ENCODE measurements around the gene CD74.

The CD74 gene

GRCh38 chr5:150396267-150396666 lies 16.4 kb downstream of the CD74 start:
- DNase-seq (ENCODE audit: low spot score) = no peak

- DNase-seq (ENCODE audit: low spot score) = no peak
Measured at GRCh38 chr5:150395688-150395975, 17.1 kb downstream of the CD74 start.

- DNase-seq (ENCODE audit: low spot score) = no peak
Measured at GRCh38 chr5:150394912-150395687, 17.6 kb downstream of the CD74 start.

GRCh38 chr5:150394131-150394530 lies 18.6 kb downstream of the CD74 start:
- DNase-seq (ENCODE audit: low spot score) = no peak

DNA sequence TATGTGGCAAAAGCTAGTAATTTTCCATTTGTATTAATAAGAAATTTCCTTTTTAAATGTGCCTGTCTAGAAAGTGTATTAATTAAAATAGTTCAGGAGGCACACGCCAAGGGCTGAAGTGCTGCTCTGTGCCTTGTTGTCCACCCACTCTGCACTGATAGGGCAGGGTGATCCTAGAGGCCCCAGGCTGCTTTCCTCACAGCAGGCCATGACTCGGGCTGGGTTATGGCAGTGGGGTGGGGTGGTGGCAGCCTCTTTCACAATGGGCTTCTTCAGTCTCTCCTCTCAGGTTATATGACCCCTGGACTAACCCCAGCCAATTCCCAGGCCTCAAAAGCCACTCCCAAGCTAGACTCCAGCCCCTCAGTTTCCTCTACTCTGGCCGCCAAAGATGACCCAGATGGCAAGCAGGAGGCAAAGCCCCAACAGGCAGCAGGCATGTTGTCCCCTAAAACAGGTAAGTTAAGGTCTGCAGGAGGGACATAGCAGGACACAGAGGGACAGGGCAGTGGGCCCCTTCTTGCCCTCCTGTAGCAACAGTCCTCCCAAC lies 19.5 kb downstream of the CD74 start:
- DNase-seq (ENCODE audit: low spot score) = no peak

DNA sequence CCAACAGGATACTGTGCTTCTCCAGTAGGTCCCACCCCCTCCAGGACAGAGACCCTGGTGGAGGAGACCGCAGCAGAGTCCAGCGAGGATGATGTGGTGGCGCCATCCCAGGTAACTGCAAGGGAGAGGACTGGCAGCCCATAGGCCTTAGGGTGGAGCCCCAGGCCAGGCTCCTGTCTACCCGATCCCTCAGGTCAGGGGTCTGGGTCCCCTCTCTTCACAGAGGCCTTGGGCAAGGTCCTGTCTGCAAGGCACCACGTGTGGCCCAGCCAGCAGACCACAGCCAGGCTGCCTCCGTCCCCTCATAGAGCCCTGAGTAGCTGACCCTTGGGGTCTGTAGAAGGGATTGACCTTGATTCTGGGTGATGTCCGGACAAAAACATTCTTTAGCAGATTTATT lies 20.0 kb downstream of the CD74 start:
- DNase-seq (ENCODE audit: low spot score) = no peak

DNA sequence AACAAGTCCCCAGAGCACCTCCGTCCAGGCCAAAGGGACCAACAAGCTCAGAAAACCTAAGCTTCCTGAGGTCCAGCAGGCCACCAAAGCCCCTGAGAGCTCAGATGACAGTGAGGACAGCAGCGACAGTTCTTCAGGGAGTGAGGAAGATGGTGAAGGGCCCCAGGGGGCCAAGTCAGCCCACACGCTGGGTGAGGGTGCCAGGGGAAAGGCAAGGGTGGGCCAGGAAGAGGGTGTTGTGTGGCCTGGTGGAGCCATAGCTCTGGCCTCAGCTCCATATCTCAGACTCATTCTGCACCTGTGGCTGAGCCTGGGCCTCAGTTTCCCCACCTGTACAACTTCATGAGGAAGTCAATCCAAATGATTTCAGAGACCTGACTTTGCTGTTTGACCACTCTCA lies 20.7 kb downstream of the CD74 start:
- DNase-seq (ENCODE audit: low spot score) = no peak

DNA sequence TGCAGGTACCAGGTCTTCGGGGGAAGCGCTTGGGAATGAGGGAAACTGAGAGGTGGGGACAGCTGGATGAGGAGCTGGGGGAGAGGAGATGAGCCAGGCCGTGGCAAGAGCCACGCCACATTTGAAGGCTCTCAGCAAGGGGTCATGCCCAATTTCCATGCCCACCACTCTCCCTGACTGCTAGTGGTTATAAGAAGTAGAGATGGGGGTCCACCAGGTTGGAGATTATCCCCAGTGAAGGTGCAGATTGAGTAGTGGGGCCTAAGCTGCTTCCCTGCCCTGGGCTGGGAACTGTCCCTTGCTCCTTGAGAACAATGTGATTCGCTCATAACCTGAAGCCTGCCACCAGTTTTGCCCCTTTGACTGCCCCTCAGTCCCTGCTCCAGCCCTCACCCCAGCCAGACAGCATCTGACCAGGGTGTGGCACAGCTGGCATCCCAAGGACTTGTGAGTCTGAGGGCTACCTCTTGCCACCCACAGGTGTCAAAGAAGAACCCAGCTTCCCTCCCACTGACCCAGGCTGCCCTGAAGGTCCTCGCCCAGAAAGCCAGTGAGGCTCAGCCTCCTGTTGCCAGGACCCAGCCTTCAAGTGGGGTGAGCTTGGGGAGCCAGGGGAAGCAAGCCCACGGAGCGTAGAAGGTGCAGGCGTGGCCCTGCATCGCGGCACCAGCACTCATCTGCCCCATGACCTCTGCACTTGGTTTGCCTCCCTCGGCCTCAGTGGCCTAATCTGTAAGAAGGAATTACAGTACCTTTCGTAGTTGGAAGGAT lies 21.5 kb downstream of the CD74 start:
- DNase-seq (ENCODE audit: low spot score) = no peak

DNA sequence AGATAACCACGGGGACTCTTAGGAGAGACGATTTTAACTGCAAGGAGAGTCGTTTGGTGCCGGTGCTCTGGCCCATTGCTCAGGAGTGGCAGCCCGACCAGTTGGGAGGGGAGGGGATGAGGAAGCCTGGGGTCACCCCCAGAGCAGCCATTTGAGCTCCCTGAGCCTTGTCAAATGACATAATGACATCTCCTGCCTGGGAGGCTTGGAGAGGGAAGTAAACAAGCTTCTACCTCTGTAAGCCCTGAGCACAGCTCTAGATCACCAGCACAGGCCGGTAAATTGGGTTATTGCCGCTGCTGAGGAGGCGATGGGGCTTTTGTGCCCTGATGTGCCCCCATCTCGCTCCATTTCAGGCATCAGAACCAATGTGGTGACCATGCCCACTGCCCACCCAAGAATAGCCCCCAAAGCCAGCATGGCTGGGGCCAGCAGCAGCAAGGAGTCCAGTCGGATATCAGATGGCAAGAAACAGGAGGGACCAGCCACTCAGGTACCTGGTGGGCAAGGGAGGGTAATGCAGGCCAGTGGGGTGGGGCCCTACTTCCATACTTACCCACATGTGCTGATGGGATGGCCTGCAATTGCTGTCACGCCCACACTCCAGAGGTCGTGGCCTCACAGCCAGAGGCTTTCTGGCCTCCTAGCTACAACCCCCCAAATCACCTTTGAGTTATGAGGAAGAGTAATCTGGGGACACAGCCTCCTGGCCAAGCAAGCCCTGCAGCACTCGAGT lies 23.0 kb downstream of the CD74 start:
- no peak for DNase-seq (ENCODE audit: low spot score)

GRCh38 chr5:150386024-150386855 lies 26.5 kb downstream of the CD74 start:
- no peak for DNase-seq (ENCODE audit: low spot score)

DNA sequence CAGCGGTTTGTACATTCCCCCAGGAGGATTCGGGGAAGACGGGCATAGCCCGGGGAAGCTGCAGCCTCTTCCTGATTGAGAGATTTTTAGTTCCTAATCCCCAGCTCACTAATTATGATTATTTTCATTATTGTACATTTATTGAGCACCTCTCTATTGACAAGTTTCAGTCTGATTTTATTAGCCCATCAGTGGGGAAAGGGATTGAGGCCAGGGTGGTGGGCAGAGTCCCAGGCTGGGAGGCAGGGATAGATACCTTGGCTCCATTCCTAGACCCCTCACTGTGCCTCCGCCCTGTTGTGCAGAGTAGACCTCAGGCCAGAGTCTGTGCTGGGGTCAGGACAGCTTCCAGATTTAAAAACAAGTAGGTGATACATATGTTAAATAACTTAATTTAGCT lies 28.0 kb downstream of the CD74 start:
- no peak for DNase-seq (ENCODE audit: low spot score)

DNA sequence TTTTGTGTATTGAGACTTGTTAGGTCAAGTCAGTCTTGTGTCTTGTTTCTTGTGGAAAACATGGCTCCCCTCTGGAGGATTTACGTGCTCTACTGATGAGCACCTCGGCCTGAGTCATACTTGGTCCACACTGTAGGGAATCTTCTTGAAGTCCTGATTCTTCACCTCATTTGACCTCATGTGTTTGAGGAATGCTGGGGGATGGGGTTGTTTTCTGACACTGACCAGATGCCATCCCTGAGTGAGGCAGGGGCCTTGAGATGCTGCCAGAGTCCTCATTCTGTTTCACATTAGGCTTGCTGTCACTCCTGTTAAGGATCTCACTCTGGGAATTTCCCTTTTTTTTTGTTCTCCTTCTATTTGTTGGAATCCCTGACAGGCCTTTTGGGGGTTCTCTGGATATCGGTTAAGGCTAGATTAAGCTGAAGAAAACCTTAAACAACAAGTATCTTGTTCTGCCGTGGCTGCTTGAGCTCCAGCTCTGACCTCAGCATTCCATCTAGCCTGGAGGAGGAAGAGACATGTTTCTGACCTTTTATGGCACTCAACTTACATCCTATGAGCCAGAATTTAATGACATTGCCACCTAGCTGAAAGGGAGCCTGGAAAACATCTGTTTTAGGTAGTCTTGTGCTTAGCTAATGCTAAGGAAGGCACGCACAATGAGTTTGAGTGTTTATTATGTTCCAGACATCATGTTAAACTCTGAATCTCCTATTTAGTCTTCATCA lies 34.6 kb downstream of the CD74 start:
- DNase-seq (ENCODE audit: low spot score) = peak; percentile 89

GRCh38 chr5:150376799-150377771 lies 35.6 kb downstream of the CD74 start:
- DNase-seq (ENCODE audit: low spot score) = peak; percentile 71

DNA sequence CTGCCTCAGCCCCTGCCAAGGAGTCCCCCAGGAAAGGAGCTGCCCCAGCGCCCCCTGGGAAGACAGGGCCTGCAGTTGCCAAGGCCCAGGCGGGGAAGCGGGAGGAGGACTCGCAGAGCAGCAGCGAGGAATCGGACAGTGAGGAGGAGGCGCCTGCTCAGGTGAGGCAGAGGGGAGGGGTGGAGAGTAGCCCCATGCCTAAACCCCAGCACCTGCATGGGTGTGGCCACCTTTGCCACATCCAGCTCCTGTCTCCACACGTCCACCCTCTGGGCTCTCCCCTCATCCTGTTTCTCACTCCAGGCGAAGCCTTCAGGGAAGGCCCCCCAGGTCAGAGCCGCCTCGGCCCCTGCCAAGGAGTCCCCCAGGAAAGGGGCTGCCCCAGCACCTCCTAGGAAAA lies 38.1 kb downstream of the CD74 start:
- DNase-seq (ENCODE audit: low spot score) = no peak

GRCh38 chr5:150372639-150373038 lies 40.1 kb downstream of the CD74 start:
- no peak for DNase-seq (ENCODE audit: low spot score)

- DNase-seq (ENCODE audit: low spot score) = no peak
Measured at GRCh38 chr5:150368526-150368925, 44.2 kb downstream of the CD74 start.

DNA sequence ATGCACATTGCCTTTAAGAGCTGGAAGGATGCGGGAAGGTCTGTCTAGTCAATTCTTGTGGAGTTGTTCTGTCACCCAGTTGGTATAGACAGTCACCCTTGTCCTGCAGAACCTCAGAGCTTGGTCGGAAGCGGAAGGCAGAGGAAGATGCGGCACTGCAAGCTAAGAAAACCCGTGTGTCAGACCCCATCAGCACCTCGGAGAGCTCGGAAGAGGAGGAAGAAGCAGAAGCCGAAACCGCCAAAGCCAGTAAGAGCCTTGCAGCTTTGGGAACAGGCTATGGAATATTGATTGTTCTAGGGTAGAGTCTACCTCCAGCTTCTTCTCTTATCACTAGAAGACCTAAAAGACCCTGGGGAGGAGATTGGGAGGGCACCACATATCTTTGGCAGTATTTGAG lies 48.7 kb downstream of the CD74 start:
- no peak for DNase-seq (ENCODE audit: low spot score)

DNA sequence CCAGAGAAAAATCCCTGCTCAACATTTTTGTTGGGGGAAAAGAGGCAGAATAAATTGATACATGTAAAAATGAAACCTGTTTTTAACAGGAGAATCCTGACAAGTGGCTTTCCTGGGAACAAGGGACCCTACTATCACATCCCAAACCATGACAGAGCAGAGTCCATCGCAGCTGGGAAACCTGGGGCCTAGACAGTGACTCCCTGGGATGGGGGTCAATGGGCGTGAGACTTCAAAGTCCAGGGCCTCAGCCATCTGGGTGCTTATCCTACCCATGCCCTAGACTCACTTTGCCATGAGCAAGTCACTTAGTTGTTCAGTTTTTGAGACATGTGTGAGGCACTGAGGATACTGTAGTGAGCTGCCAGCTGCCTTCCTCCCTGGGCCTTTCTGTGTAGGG lies 49.5 kb downstream of the CD74 start:
- no peak for DNase-seq (ENCODE audit: low spot score)

DNA sequence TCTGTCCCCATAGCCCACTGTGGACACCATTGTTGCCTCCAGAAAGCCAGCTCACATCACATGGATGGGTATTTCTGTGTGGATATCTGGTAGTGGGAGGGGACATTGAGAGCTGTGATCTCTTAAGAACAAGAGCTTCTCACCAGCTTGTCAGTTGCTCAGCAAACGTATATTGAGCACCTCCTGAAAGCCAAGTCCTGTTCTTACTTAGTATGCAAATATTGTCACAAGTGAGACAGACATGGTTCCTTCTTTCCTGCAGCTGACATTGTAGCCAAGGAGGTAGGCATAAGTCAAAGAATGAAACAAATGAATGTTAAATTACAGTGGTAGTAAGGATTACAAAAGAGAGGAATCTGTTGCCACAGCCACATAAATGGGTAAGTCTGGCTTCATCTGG lies 51.4 kb downstream of the CD74 start:
- no peak for DNase-seq (ENCODE audit: low spot score)

Data from AG08395 (cell line).